ENCODE data around the gene PCDHGA1. TPM values are rescaled to one million over a fixed set of nuclear protein-coding genes. Genes with fewer than 3 reads are reported as not detected.

Gene PCDHGA1
- total RNA-seq, 1 donor from 2014 or later = 1.5 TPM

DNA sequence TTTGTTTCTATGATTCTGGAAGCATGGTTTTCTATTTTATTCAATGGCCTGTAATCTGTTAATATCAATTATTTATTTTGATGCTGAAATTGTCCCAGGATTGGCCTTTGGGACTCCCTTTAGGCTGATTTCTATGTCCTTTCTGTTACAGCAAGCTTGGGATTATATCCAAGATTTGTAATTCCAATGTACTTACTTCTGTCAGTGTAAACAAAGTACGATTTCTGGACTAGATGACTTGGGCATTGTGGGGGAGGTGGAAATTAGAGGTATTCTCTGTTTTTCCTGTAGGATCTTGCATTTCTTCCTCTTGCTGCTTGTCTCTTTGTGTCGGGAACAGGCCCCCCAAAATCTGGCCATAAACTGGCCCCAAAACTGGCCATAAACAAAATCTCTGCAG, 103.7 kb downstream of the PCDHGA1 start:
- H3K36me3 ChIP-seq = peaks cover 14% of the 10 kb centered on the region
- no peaks in the 10 kb centered on the region for H4K20me1 ChIP-seq (ENCODE audit: low read depth)
- Mint-ChIP-seq H3K4me3 (no peak overlapping the region), H3K27me3 (ENCODE audit: insufficient read depth, low read depth) (peaks cover 13% of the 10 kb centered on the region), H3K4me1 (no peaks in the 10 kb centered on the region), H3K9me3 (peaks cover 72% of the 10 kb centered on the region), H3K36me3 (peaks cover 53% of the 10 kb centered on the region), H3K27ac (no peak overlapping the region)
- no peak overlapping the region for H2AFZ ChIP-seq (replicated peaks)
- no peaks in the 10 kb centered on the region for H3K79me2 ChIP-seq (ENCODE audit: low read depth)
- H3K27ac ChIP-seq = no peak overlapping the region
- no peak for DNase-seq (ENCODE audit: low spot score)
- H3K27me3 ChIP-seq = no peaks in the 10 kb centered on the region
- TF ChIP-seq, protein P1, sequence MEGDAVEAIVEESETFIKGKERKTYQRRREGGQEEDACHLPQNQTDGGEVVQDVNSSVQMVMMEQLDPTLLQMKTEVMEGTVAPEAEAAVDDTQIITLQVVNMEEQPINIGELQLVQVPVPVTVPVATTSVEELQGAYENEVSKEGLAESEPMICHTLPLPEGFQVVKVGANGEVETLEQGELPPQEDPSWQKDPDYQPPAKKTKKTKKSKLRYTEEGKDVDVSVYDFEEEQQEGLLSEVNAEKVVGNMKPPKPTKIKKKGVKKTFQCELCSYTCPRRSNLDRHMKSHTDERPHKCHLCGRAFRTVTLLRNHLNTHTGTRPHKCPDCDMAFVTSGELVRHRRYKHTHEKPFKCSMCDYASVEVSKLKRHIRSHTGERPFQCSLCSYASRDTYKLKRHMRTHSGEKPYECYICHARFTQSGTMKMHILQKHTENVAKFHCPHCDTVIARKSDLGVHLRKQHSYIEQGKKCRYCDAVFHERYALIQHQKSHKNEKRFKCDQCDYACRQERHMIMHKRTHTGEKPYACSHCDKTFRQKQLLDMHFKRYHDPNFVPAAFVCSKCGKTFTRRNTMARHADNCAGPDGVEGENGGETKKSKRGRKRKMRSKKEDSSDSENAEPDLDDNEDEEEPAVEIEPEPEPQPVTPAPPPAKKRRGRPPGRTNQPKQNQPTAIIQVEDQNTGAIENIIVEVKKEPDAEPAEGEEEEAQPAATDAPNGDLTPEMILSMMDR (IDR thresholded peaks at IDR 0.05) = no peak
- TF ChIP-seq EZH2 (IDR thresholded peaks at IDR 0.05) = no peak
- no peak for TF ChIP-seq EZH2phosphoT487 (IDR thresholded peaks at IDR 0.05)
- peaks cover 21% of the 10 kb centered on the region for H3K9me3 ChIP-seq (ENCODE audit: low read depth)
- no peak overlapping the region for H3K4me2 ChIP-seq
- H3K4me3 ChIP-seq = no peak overlapping the region
- no peak overlapping the region for H3K9ac ChIP-seq
- H3F3A ChIP-seq (ENCODE audit: low read depth) = peaks cover 17% of the 10 kb centered on the region
- H3K4me1 ChIP-seq = no peaks in the 10 kb centered on the region

DNA sequence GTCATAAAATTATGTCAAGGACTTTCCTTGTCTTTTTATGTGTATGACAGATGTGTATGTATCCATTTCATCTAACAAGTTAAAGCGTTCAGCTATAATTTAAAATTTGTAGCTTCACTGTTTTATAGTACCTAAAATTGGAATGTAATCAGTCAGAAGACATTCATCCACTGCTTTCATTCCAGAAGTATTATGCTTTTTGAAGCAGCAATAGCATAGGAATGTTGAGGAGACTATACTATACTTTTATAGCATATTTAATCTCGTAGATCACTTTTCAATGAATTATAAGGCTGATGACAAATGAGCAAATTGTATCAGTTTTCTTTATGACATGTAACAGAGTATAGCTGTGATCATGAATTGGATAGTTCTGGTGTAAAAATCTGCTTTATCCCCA, 106.9 kb downstream of the PCDHGA1 start:
- Mint-ChIP-seq H3K27ac (no peak overlapping the region), H3K27me3 (ENCODE audit: insufficient read depth, low read depth) (peaks cover 9% of the 10 kb centered on the region), H3K36me3 (peaks cover 55% of the 10 kb centered on the region), H3K4me1 (no peaks in the 10 kb centered on the region), H3K4me3 (no peak overlapping the region), H3K9me3 (peaks cover 74% of the 10 kb centered on the region)
- Histone ChIP-seq H3F3A (ENCODE audit: low read depth) (no peaks in the 10 kb centered on the region), H3K4me1 (no peaks in the 10 kb centered on the region), H3K4me2 (no peak overlapping the region), H2AFZ (replicated peaks) (no peak overlapping the region), H3K9ac (no peak overlapping the region), H3K79me2 (ENCODE audit: low read depth) (no peaks in the 10 kb centered on the region), H3K4me3 (no peak overlapping the region), H3K36me3 (no peaks in the 10 kb centered on the region), H3K27ac (no peak overlapping the region), H3K9me3 (ENCODE audit: low read depth) (no peaks in the 10 kb centered on the region), H3K27me3 (no peaks in the 10 kb centered on the region), H4K20me1 (ENCODE audit: low read depth) (no peaks in the 10 kb centered on the region)
- DNase-seq (ENCODE audit: low spot score) = no peak
- TF ChIP-seq EZH2 (IDR thresholded peaks at IDR 0.05) = no peak
- TF ChIP-seq EZH2phosphoT487 (IDR thresholded peaks at IDR 0.05) = no peak
- TF ChIP-seq, protein P1 (IDR thresholded peaks at IDR 0.05) = no peak

GRCh38 chr5:141439411-141440141, 109.3 kb downstream of the PCDHGA1 start:
- Histone ChIP-seq H3K9me3 (ENCODE audit: low read depth) (no peaks in the 10 kb centered on the region), H3K4me3 (no peak overlapping the region), H4K20me1 (ENCODE audit: low read depth) (no peaks in the 10 kb centered on the region), H3K36me3 (no peaks in the 10 kb centered on the region), H3K27me3 (no peaks in the 10 kb centered on the region), H3K4me2 (no peak overlapping the region), H3K79me2 (ENCODE audit: low read depth) (no peaks in the 10 kb centered on the region), H3K9ac (no peak overlapping the region), H3F3A (ENCODE audit: low read depth) (no peaks in the 10 kb centered on the region), H3K27ac (no peak overlapping the region), H3K4me1 (no peaks in the 10 kb centered on the region), H2AFZ (replicated peaks) (no peak overlapping the region)
- TF ChIP-seq, protein P1 (IDR thresholded peaks at IDR 0.05) = no peak
- TF ChIP-seq EZH2 (IDR thresholded peaks at IDR 0.05) = no peak
- TF ChIP-seq EZH2phosphoT487 (IDR thresholded peaks at IDR 0.05) = no peak
- Mint-ChIP-seq H3K4me1 (no peaks in the 10 kb centered on the region), H3K36me3 (peaks cover 50% of the 10 kb centered on the region), H3K9me3 (peaks cover 74% of the 10 kb centered on the region), H3K27me3 (ENCODE audit: insufficient read depth, low read depth) (peaks cover 2% of the 10 kb centered on the region), H3K27ac (no peak overlapping the region), H3K4me3 (no peak overlapping the region)
- DNase-seq (ENCODE audit: low spot score) = no peak
